Measurements from ENCODE around the gene RETREG3. TPM values are rescaled to one million over a fixed set of nuclear protein-coding genes. Genes with fewer than 3 reads are reported as not detected.
"Not testable (repeated sequence)": the region's sequence is repeated elsewhere in the genome, so short reads cannot be mapped to it uniquely, and the experiment has no call there.

The RETREG3 gene, protein sequence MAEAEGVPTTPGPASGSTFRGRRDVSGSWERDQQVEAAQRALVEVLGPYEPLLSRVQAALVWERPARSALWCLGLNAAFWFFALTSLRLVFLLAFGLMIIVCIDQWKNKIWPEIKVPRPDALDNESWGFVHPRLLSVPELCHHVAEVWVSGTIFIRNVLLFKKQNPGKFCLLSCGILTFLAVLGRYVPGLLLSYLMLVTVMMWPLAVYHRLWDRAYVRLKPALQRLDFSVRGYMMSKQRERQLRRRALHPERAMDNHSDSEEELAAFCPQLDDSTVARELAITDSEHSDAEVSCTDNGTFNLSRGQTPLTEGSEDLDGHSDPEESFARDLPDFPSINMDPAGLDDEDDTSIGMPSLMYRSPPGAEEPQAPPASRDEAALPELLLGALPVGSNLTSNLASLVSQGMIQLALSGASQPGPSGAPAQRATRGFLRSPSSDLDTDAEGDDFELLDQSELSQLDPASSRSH
- total RNA-seq (ENCODE audit: insufficient read depth, low replicate concordance) = 62.4 TPM

DNA sequence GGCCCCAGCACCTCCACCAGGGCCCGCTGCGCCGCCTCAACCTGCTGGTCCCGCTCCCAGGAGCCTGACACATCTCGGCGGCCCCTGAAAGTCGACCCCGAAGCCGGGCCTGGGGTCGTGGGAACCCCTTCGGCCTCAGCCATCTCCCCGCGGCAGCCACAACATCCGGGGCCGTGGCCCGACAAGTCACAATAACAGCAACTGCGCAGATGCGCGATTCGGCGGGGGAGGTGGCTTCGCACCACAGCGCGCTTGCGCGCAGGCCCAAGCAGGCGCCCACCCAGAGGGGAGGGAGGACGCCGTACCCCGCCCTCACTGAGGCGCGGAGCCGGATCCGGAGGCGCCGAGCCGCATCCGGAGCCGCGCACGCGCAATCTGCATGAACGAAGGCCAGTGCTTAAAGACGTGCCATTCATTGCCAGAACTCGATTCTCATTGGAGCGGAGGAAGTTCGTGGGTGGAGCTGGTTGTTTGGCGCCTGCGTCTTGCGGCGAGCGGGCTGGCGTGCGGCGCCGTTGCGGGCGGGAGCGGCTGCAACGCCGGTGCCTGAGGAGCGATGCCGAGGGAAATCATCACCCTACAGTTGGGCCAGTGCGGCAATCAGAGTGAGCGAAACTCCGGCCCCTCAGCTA is at the start of gene RETREG3, which contains the start of gene TUBG1:
Gene RETREG3, minus strand, starts transcription at position 193 of the 632 bp plus-strand sequence. Its CDS starts 50 bp downstream, at position 143.
Gene TUBG1, plus strand, starts transcription at position 502 of the 632 bp plus-strand sequence. Its CDS starts 55 bp downstream, at position 557.
- DNase-seq (ENCODE audit: low spot score) = peak; percentile 100

DNA sequence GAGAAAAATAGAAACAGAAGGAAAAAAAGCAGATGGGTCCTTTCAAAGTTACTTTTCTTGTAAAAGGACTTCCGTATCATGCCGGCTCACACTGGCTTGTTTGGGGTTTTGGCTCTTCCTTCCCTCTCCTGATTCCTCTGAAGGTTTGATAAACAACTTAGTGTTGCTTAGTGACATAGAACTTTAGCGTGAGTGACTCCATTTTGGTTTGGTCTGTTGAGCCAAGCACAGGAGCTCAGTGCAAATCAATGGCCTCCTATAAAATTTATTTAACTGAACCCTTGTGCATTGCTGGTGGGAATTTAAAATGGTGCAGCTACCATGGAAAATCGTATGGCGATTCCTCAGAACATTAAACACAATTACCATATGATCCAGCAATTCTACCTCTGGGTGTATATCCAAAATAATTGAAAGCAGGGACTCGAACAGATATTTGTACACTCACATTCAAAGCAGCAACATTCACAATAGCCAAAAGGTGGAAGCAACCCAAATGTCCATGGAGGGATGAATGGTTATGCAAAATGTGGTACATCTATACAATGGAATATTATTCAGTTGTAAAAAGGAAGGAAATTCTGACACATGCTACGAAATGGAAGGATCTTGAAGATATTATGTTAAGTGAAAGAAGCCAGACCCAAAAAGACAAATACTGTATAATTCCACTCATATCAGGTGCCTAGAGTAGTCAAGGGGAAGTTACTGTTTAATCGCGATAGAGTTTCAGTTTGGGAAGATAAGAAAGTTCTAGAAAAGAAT is 48.8 kb upstream of the RETREG3 start:
- no peak for DNase-seq (ENCODE audit: low spot score)

DNA sequence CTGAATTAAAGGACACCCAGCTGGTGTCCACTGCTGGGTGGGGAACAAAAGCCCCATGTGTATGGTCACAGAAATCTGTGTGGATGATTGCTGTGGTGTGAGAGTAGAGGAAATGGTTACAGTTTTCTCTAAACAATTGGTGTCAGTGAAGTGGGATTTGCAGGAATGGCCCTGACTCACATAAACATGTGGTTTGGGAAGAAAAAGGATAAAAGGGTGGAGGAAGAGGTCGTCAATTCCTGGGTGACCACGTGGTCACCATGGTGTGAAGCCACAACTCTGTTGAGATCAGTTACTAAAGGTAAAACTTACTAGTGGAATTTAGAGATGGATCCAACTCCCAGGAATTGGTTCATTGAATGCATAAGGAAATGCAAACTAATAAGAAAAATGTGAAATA is 46.4 kb upstream of the RETREG3 start:
- DNase-seq (ENCODE audit: low spot score) = no peak

DNA sequence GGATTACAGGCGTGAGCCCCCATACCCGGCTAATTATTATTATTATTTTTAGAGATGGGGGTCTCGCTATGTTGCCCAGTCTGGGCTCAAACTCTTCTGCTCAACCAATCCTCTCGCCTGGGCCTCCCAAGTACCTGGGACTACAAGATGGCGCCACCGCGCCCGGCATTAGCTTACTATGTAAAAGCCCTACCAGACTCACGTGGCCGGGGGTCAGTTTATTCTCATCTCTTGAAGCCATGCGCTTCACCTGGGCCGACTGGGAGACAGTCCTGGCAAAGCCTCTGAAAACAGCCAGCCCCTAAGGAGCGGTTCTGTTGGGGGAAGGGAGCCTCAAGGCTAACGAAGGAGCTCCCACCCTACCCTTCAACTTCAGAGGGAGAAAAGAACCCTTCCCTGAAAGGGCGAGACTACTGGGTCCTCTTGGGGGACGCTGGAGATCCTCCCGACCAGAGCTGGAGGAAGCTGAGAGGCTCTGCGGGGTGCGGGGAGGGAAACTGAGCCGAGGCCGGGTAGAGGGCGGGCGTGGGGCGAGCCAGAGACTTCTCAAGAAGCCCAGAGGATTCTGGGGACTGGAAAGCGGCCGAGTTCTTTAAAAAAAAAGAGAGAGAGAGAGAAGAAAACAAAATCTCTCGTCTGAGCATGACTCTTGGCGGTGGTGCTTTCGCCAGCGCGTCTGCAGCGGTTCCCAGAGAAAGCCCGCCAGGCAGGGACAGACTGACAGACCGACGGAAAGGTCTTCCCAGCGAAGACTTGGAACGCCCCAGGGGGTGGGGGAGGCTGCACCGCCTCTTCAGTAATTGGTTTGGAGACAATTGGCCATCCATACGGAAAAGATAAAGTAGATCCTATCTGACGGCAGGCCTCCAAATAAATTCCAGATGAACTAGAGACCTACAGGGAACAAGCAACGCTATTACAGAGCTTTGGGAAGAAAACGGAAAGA is 44.3 kb upstream of the RETREG3 start:
- peak; percentile 92 for DNase-seq (ENCODE audit: low spot score)

DNA sequence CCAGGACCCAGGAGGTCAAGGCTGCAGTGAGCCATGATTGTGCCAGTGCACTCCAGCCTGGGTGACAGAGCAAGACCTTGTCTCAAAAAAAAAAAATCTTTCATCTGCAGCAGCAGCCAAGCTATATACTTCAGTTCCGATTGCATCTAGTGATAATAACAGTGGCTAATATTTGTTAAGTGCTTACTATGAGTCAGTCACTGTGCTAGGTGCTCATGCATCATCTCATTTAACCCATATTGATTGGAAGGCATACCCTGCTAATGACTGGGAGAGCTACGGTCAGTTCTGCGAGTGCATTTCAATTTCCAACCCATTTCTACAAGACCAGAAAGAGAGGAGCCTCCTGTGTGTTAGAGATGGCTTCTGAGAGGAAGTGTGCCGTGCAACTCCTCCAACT is 42.2 kb upstream of the RETREG3 start:
- no peak for DNase-seq (ENCODE audit: low spot score)

DNA sequence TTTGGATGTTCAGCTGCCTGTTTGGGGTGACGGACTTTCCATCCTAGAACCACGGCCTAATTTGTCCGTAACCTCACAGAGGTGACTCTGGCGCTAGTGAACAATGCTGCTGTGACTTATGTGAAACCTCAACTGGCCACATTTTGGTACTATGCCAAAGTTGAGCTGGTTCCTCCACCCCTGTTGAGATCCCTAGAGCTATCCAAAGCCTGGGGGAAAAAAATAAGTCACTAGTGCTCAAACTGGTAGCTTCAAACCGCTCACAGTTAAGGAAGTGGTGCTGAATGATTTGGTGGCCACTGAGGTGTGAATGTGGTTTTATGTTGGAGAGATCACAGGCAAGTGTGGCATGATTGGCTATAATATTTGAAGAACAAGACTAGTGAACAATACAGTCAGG is 38.6 kb upstream of the RETREG3 start:
- no peak for DNase-seq (ENCODE audit: low spot score)

DNA sequence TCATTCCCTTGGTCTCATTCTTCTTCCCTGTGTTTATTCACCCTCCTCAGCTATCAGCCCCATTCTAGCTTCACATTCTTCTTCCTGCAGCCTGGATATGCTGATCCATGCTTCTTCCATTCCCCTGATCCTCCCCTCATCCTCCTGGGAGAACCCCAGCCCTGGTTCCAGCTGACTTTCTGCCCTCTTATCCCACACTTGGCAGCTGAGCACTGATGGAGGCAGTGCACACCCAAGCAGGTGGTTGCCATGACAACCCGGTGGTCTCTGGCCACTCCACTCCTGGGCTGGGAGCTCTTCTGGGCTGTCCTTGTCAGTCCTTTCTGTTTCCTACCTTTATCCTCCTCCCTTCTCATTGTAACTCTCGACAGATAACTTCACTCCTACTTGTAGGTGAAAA is 33.2 kb upstream of the RETREG3 start:
- no peak for DNase-seq (ENCODE audit: low spot score)

DNA sequence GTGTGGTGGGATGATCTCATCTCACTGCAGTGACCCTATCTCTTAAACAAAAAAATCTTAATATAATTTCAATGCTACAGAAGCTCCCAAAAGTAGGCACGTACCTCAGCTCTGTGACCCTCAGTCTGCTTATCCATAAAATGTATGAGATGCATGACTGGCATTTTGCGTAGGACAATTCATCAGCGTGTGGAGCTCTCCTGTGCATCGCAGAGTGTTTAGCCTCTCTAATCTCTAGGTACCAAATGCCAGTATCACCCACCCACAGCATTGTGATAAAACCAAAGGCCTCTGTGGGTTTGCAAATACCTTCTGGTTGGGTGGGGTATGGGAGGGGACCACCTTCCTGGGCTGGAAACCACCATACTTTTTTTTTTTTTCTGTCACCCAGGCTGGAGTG is 30.9 kb upstream of the RETREG3 start:
- no peak for DNase-seq (ENCODE audit: low spot score)

DNA sequence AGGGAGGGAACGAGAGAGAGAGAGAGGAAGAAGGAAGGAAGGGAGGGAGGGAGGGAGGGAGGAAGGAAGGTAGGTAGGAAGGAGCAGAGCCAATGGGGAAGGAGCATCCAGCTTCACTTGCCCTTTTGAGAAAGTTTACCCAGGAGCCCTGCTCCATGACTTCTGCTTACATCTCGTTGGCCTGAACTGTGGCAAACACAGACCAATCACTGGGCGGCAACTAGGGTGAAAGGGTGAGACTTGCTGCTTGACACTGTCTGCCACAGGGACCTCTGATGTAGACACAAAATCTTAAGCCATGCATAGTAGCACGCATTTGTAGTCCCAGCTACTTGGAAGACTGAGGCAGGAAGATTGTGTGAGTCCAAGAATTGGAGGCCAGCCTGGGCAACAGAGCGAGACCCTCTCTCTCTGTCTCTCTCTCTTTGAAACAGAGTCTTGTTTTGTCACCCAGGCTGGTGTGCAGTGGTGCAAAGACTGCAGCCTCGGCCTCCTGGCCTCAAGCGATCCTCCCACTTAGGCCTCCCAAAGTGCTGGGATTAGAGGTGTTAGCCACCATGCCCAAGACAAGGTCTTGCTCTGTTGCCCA is 30.4 kb upstream of the RETREG3 start:
- DNase-seq (ENCODE audit: low spot score) = no peak

DNA sequence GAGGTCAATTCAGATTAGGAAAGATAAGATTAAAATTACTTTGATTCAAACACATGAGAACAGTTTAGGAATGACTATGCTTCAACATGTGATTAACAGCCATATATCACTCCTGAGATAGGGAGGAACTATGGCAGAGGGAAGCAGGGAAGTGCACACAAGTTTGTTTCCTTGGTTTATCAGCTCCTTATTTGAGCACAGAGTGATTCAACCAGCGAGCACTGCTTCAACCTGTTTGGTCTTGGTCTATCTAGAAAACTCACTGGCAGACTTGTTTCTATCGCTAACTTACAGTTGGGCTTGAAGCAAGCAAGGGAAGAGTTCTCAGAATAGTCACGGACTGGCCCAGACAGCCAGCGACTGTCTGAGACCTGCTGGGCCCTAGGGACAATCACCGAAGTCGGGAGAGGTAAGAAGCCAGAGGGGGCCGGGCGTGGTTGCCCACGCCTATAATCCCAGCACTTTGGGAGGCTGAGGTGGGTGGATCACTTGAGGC is 23.8 kb upstream of the RETREG3 start:
- no peak for DNase-seq (ENCODE audit: low spot score)

DNA sequence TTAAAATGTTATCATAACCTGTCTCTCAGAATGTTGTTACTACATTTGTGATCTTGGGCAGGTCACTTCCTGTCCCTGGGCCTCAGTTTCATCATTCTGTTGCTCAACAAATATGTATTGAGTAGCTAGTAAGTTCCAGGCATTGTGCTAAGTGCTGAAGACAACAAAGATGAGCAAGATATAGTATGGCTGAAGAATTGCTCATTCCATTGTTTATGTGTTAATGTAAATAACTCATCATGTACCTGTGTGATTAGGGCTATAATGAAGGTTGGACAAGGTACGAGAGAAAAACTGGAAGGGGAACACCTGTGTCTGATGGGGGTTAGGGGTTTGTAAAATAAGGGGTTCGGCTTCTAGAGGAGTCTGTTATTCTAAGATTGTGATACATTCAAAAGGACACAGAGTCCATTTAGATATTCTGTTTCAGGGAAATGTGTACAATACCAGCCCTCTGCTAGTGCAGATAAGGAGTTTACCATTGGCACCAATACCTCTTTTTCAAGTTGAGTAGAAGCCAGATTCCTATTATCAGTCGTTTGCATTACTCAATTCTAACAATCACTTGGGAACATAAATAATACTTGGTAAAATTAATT is 20.3 kb upstream of the RETREG3 start:
- DNase-seq (ENCODE audit: low spot score) = no peak

DNA sequence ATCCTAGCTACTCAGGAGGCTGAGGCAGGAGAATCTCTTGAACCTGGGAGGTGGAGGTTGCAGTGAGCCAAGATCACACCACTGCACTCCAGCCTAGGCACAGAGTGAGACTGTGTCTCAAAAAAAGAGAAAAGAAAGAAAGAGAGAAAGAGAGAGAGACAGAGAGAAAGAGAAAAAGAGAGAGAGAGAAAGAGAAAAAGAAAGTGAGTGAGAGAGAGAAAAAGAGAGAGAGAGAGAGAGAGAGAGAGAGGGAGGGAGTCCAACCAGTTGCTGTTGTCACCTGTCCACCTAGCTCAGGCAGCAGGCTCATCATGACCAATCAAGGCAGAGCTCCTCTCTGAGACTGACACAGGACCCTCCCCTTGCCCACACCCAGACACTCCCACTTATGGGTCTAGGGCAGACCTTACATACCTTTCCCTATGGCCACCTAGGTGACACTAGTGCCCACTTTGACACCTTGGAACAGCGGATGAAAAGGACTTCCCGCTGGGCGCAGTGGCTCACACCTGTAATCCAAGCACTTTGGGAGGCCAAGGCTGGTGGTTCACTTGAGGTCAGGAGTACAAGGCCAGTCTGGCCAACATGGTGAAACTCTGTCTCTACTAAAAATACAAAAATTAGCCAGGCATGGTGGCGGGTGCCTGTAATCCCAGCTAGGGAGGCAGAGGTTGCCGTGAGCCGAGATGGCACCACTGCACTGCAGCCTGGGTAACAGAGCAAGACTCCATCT is 18.0 kb upstream of the RETREG3 start:
- not testable (repeated sequence) for DNase-seq (ENCODE audit: low spot score)

DNA sequence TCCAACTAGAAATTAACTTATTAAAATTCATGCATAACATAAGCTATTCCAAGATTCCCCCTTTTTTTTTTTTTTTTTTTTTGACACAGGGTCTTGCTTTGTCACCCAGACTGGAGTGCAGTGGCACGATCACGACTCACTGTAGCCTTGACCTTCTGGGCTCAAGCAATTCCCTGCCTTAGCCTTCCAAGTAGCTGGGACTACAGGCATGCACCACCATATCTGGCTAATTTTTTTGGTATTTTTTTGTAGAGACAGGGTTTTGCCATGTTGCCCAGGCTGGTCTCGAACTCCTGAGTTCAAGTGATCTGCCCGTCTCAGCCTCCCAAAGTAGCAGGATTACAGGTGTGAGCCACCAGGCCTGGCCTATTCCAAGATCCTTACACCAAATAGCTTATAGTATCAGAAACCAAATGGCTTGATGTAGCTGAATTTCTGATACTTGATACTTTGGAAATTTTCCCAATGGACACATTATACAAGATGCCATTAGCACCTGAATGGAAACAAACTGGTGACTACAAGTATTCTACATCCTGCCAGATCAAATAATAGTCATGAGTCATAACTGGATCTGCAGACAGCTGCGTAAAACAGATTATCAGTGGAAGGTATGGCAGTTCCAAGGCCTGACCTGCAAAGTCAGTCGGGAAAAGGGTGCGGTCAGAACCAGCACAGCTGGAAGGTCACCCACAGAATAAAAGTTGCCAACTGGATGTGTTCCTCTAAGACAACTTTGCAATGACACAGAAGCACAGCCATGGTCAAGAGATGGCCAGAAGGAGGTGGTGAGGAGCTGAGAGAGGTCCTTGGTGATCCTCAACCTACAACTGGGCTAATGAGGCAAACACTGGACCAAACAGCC is 14.8 kb upstream of the RETREG3 start:
- DNase-seq (ENCODE audit: low spot score) = no peak

DNA sequence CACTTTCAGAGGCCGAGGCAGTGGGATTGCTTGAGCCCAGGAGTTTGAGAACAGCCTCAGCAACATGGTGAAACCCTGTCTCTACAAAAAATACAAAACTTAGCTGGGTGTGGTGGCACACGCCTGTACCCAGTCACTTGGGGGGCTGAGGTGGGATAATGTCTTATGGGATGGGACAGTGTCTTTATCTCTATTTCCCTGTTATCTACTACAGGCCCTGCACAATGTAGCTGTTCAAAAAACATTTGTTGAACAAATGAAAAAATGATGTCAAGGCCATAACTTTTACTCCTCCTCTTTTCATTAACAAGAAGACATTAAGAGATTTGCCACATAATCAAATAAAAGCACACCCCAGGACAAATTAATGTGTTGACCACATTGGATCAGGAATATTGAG is 14.1 kb upstream of the RETREG3 start:
- no peak for DNase-seq (ENCODE audit: low spot score)

DNA sequence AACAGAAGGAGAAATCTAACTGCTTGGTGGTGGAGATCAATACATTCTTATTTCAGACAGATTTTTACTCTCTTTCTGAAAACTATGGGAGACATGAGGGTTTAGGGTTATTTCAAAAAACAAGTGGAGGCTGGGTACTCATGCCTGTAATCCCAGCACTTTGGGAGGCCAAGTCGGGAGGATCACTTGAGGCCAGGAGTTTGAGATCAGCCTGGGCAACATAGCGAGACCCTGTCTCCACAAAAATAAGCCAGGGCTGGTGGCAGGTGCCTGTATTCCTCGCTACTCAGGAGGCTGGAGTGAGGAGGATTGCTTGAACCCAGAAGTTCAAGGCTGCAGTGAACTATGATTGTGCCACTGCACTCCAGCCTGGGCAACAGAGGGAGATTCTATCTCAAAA is 12.8 kb upstream of the RETREG3 start:
- not testable (repeated sequence) for DNase-seq (ENCODE audit: low spot score)

DNA sequence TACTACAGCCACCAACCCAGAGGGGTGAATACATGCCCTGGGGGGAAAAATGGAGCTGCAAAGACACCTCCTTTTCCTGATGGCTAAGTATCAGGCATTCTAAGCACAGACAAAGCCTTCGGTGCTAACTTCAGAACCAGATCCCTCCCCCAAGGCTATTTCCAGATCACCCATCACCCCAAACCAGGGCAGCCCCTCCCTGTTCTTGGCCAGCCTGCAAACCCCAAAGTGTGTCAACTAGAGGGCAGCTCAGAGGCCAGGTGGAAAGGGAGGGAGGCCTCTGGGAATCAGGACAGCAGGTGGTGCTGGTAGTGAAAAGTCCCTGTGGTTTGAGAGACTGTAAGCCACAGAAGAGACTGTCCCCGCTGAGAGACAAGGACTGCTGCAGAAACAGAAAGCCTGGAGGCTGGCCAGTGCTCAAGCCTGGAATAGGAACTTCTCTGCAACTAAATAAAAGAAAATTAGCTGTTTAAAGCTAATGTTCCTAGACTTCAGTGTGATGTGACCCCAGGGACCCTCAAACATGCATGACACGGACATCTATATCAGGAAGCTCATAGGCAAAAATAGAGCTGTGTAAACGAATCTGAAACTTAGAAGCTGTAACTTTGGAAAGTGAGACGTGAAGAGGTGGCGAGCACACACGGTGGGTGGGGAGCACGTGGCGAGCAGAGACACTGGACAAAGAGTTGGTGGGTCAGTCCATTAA is 9.4 kb upstream of the RETREG3 start:
- no peak for DNase-seq (ENCODE audit: low spot score)

DNA sequence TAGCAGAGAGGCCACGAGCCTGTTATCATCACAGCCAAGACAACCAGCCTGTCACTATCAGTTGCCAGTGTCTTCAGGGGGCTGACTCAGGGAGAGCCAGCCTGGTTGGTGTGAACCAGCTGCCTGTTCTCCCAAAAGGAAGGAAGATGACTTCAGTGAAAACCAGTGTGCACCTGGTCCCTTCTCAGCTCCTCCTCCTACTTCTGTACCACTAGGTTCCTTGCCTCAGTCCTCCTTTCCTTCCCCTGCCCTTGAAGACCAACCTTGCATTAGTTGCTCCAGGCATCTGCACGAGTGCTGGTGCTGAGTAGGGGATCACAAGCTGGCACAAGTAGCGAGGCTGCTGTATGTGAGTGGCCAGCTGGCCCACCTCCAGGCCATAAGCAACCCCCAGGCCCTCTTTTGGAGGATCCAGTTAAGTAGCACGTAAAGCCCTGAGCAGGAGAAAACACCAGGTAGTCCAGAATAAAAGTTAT is 8.8 kb upstream of the RETREG3 start:
- DNase-seq (ENCODE audit: low spot score) = no peak

Data from umbilical cord (tissue), 2 donors.